Skeletal muscle cell (primary cell): ENCODE data around the gene SMPDL3B.

Source experiments
- DNase-seq: peaks from one replicate; pipeline ENCODE4 v3.0.0-alpha.2; 2010; ENCODE audit warnings: low read depth
- H3K4me3 ChIP-seq: 2 replicates; pipeline ENCODE4 v1.5.1; 2011; ENCODE audit warnings: low read depth, mild to moderate bottlenecking, control low read depth, low read length, moderate library complexity

The SMPDL3B gene

GRCh38 chr1:27934818-27935549, at the start of gene SMPDL3B:
Gene SMPDL3B, plus strand, starts transcription at chr1:27935000. Its CDS starts 184 bp downstream, at chr1:27935184.
- no peak within 1 kb of the TSS for H3K4me3 ChIP-seq
- DNase-seq: no peak

GRCh38 chr1:27885114-27885528, 49.7 kb upstream of the SMPDL3B start:
- no peak for DNase-seq
- H3K4me3 ChIP-seq: no peak overlapping the region

- no peak overlapping the region for H3K4me3 ChIP-seq
- DNase-seq: no peak
Measured at GRCh38 chr1:27885621-27886352, 49.0 kb upstream of the SMPDL3B start.

GRCh38 chr1:27886353-27886679, 48.5 kb upstream of the SMPDL3B start:
- DNase-seq: no peak
- H3K4me3 ChIP-seq: no peak overlapping the region

- no peak for DNase-seq
Measured at GRCh38 chr1:27886744-27887143, 48.1 kb upstream of the SMPDL3B start.

GRCh38 chr1:27887215-27888021, 47.4 kb upstream of the SMPDL3B start:
- H3K4me3 ChIP-seq: no peak overlapping the region
- no peak for DNase-seq

More at GRCh38 chr1:27886744-27887143, 48.1 kb upstream of the SMPDL3B start:
- no peak overlapping the region for H3K4me3 ChIP-seq

- DNase-seq: no peak
- no peak overlapping the region for H3K4me3 ChIP-seq
Measured at GRCh38 chr1:27889506-27889905, 45.3 kb upstream of the SMPDL3B start.

- no peak overlapping the region for H3K4me3 ChIP-seq
- DNase-seq: no peak
Measured at GRCh38 chr1:27891196-27891889, 43.5 kb upstream of the SMPDL3B start.

- no peak overlapping the region for H3K4me3 ChIP-seq
- DNase-seq: no peak
Measured at GRCh38 chr1:27894521-27894920, 40.3 kb upstream of the SMPDL3B start.

GRCh38 chr1:27906759-27907158, 28.0 kb upstream of the SMPDL3B start:
- no peak for DNase-seq
- H3K4me3 ChIP-seq: no peak overlapping the region

- no peak for DNase-seq
- no peak overlapping the region for H3K4me3 ChIP-seq
Measured at GRCh38 chr1:27912429-27912828, 22.4 kb upstream of the SMPDL3B start.

- DNase-seq: no peak
- peak overlapping the region; percentile 32 for H3K4me3 ChIP-seq
Measured at GRCh38 chr1:27915082-27915575, 19.7 kb upstream of the SMPDL3B start.

GRCh38 chr1:27922272-27922671, 12.5 kb upstream of the SMPDL3B start:
- no peak overlapping the region for H3K4me3 ChIP-seq
- no peak for DNase-seq

- no peak for DNase-seq
- H3K4me3 ChIP-seq: no peak overlapping the region
Measured at GRCh38 chr1:27928216-27928954, 6.4 kb upstream of the SMPDL3B start.

GRCh38 chr1:27931184-27931583, 3.6 kb upstream of the SMPDL3B start:
- H3K4me3 ChIP-seq: no peak overlapping the region
- no peak for DNase-seq

- no peak overlapping the region for H3K4me3 ChIP-seq
Measured at GRCh38 chr1:27931759-27932158, 3.0 kb upstream of the SMPDL3B start.

GRCh38 chr1:27935721-27936120, 921 bp downstream of the SMPDL3B start:
- H3K4me3 ChIP-seq: no peak overlapping the region
- DNase-seq: no peak

More at GRCh38 chr1:27931759-27932158, 3.0 kb upstream of the SMPDL3B start:
- DNase-seq: no peak

- H3K4me3 ChIP-seq: no peak overlapping the region
- DNase-seq: no peak
Measured at GRCh38 chr1:27936370-27936769, 1.6 kb downstream of the SMPDL3B start.

GRCh38 chr1:27937524-27937836, 2.7 kb downstream of the SMPDL3B start:
- DNase-seq: no peak
- H3K4me3 ChIP-seq: no peak overlapping the region
